ENCODE results near the gene CACNA1B. TPM values are rescaled to one million over a fixed set of nuclear protein-coding genes. Genes with fewer than 3 reads are reported as not detected.

Gene CACNA1B
- total RNA-seq, 1 donor from 2014 or later = 0.84 TPM

DNA sequence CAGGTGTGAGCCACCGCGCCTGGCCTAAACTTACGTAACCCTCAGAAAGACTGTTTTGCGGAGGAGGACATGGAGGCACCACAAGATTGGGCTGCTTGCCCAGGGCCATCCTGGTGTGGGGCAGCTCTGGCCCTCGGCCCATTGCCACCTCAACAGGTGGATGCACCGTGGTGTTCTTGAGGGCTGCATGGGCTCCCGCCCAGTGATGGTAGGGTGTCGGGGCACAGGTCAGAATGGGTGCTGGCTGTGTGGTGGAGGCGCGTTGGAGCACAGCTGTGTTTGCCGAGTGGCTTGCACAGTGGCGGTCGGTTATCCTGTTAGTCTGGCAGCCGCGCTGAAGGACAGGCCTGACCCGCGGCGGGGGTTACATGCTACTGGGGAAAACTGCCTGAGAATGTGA lies 196.9 kb downstream of the CACNA1B start:
- Histone ChIP-seq H3K36me3 (ENCODE audit: control insufficient read depth, insufficient read depth, low read length) (no peaks in the 10 kb centered on the region), H3K4me3 (ENCODE audit: low read depth, low read length) (no peak overlapping the region), H3K27me3 (ENCODE audit: control insufficient read depth, insufficient read depth, low read length) (no peaks in the 10 kb centered on the region)
- no peak for DNase-seq (ENCODE audit: low read depth)
- TF ChIP-seq, protein P1, sequence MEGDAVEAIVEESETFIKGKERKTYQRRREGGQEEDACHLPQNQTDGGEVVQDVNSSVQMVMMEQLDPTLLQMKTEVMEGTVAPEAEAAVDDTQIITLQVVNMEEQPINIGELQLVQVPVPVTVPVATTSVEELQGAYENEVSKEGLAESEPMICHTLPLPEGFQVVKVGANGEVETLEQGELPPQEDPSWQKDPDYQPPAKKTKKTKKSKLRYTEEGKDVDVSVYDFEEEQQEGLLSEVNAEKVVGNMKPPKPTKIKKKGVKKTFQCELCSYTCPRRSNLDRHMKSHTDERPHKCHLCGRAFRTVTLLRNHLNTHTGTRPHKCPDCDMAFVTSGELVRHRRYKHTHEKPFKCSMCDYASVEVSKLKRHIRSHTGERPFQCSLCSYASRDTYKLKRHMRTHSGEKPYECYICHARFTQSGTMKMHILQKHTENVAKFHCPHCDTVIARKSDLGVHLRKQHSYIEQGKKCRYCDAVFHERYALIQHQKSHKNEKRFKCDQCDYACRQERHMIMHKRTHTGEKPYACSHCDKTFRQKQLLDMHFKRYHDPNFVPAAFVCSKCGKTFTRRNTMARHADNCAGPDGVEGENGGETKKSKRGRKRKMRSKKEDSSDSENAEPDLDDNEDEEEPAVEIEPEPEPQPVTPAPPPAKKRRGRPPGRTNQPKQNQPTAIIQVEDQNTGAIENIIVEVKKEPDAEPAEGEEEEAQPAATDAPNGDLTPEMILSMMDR (IDR thresholded peaks at IDR 0.05; ENCODE audit: insufficient read depth, low read length, poor library complexity, severe bottlenecking) = no peak

DNA sequence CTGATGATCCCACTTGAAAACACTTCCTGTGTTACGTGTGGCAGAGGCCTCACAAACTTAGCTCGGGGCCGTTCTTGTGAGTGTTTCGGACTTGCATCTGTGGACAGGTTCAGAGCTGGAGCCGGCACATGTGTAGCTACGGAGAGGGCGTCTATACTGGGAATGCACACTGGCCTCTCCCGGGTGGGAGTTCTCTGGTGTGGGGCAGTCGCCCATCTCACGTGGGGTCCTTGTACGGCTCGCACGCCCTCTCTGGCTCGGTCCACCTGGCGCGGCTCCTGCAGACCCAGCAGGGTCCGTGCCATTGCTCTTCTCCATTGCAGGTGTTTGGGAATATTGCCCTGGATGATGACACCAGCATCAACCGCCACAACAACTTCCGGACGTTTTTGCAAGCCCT lies 197.9 kb downstream of the CACNA1B start:
- H3K4me3 ChIP-seq (ENCODE audit: low read depth, low read length) = no peak overlapping the region
- TF ChIP-seq, protein P1 (IDR thresholded peaks at IDR 0.05; ENCODE audit: insufficient read depth, low read length, poor library complexity, severe bottlenecking) = no peak
- no peaks in the 10 kb centered on the region for H3K27me3 ChIP-seq (ENCODE audit: control insufficient read depth, insufficient read depth, low read length)
- H3K36me3 ChIP-seq (ENCODE audit: control insufficient read depth, insufficient read depth, low read length) = no peaks in the 10 kb centered on the region
- no peak for DNase-seq (ENCODE audit: low read depth)

DNA sequence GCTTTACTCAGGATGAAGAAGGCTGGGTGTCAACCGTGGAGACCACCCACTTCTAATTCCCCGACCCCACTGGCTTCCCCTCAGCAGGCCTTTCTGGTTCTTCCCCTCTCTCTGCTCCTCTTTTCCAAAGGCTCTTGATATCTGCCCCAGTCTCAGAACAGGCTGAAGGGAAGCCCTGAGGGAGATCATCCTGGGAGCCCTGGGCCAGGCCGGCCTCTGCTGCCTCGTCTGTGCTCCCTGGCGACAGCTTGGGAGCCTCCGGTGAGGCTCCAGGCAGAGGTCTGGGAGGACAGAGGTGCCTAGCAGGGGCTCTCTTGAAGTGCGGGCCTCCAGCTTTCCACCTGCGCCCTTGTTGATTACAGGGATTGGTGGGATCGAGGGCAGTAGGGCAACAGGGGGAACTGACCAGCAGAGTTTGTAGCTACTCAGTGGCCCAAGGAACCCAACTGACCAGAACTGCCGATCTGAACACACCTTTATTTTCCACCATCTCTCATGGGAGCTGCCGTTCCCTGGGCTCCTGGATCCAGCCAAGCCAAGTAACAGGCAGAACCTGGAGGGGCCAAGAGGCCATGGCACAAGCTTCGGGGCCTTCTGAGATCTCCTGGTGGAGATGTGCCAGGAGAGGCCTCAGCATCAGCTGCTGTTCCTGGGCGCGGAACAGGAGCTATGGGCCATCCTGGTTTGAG lies 198.5 kb downstream of the CACNA1B start:
- H3K36me3 ChIP-seq (ENCODE audit: control insufficient read depth, insufficient read depth, low read length) = no peaks in the 10 kb centered on the region
- no peak overlapping the region for H3K4me3 ChIP-seq (ENCODE audit: low read depth, low read length)
- TF ChIP-seq, protein P1 (IDR thresholded peaks at IDR 0.05; ENCODE audit: insufficient read depth, low read length, poor library complexity, severe bottlenecking) = no peak
- no peak for DNase-seq (ENCODE audit: low read depth)
- no peaks in the 10 kb centered on the region for H3K27me3 ChIP-seq (ENCODE audit: control insufficient read depth, insufficient read depth, low read length)

DNA sequence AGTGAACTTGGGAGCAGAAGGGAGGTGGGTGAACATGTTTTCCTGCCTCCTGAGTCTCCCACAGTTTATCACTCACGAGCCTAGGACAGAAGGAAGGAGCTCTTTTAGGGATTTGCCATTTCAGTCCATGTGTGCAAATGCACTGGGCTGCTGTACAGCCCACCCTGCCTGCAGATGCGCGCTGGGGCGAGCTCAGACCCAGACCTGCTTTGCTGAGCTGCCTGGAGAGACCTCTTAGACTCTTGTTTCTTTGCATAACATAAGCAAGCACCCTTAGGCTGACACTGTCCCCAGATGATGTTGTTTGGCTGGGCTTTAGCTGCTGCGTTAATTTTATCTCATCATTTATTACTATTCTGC lies 199.0 kb downstream of the CACNA1B start:
- TF ChIP-seq, protein P1 (IDR thresholded peaks at IDR 0.05; ENCODE audit: insufficient read depth, low read length, poor library complexity, severe bottlenecking) = no peak
- H3K4me3 ChIP-seq (ENCODE audit: low read depth, low read length) = no peak overlapping the region
- no peaks in the 10 kb centered on the region for H3K27me3 ChIP-seq (ENCODE audit: control insufficient read depth, insufficient read depth, low read length)
- no peaks in the 10 kb centered on the region for H3K36me3 ChIP-seq (ENCODE audit: control insufficient read depth, insufficient read depth, low read length)
- DNase-seq (ENCODE audit: low read depth) = no peak

DNA sequence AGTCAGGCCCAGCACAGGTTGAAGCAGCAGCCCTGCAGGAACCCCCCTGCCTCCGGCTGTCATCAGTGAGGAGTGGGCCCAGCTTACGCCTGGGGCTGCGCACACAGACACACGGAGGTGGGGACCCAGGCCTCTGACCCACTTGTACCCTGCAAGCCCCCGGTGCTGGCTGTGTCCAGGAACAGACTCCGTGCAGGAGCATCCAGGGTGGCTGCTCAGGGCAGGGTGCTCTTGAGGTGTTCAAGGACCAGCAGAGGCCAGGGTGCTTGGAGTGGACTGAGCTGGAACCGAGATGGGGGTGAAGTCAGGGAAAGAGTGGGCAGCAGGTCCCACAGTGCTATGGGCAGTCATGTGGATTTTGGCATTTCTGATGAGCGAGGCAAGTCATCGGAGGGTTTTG lies 199.5 kb downstream of the CACNA1B start:
- DNase-seq (ENCODE audit: low read depth) = no peak
- Histone ChIP-seq H3K36me3 (ENCODE audit: control insufficient read depth, insufficient read depth, low read length) (no peaks in the 10 kb centered on the region), H3K27me3 (ENCODE audit: control insufficient read depth, insufficient read depth, low read length) (no peaks in the 10 kb centered on the region), H3K4me3 (ENCODE audit: low read depth, low read length) (no peak overlapping the region)
- TF ChIP-seq, protein P1 (IDR thresholded peaks at IDR 0.05; ENCODE audit: insufficient read depth, low read length, poor library complexity, severe bottlenecking) = no peak

DNA sequence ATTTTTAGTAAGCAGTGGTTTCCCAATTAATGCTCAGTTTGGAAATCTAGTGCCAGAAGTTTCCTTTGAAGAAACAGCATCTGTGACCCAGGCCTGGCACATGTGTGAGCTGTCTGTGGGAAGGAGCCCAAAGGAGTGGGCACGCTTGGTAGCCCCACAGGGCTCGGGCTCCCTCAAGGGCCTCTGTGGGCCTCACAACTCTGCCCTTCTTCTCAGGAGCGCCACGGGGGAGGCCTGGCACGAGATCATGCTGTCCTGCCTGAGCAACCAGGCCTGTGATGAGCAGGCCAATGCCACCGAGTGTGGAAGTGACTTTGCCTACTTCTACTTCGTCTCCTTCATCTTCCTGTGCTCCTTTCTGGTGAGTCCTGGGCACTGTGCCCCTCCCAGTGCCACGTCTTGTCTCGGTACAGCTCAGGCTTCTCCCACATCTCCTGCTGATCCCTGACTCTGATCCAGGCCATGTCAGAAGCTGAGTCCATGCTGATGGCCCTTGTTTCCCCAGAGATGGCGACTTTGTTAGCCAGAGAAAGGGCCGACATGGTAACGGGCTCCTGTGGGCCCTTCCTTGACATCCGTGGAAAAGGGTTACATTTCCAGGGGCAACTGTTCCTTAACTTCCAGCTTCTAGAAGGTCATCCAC lies 200.4 kb downstream of the CACNA1B start:
- H3K36me3 ChIP-seq (ENCODE audit: control insufficient read depth, insufficient read depth, low read length) = no peaks in the 10 kb centered on the region
- H3K4me3 ChIP-seq (ENCODE audit: low read depth, low read length) = no peak overlapping the region
- no peak for DNase-seq (ENCODE audit: low read depth)
- TF ChIP-seq, protein P1 (IDR thresholded peaks at IDR 0.05; ENCODE audit: insufficient read depth, low read length, poor library complexity, severe bottlenecking) = no peak
- H3K27me3 ChIP-seq (ENCODE audit: control insufficient read depth, insufficient read depth, low read length) = no peaks in the 10 kb centered on the region
